Activated gamma-delta T cell treated with anti-CD3 and anti-CD28 coated beads, Interleukin-2, amount 50 U/mL, for 16 hours (primary cell): ENCODE results near the gene C12orf57.

Experiments
- DNase-seq: peaks from one replicate; pipeline ENCODE4 v3.0.0-alpha.2; 2020; ENCODE audit warnings: low read depth

Gene C12orf57

GRCh38 chr12:6917491-6918231 lies 26.2 kb upstream of the C12orf57 start:
- no peak for DNase-seq

GRCh38 chr12:6919588-6919987 lies 24.2 kb upstream of the C12orf57 start:
- no peak for DNase-seq

GRCh38 chr12:6921539-6921938 lies 22.3 kb upstream of the C12orf57 start:
- DNase-seq = no peak

- DNase-seq = no peak
Measured at GRCh38 chr12:6921996-6922946, 21.6 kb upstream of the C12orf57 start.

- no peak for DNase-seq
Measured at GRCh38 chr12:6923003-6923732, 20.7 kb upstream of the C12orf57 start.

- no peak for DNase-seq
Measured at GRCh38 chr12:6923851-6924250, 20.0 kb upstream of the C12orf57 start.

- DNase-seq = no peak
Measured at GRCh38 chr12:6925239-6925539, 18.6 kb upstream of the C12orf57 start.

- DNase-seq = no peak
Measured at GRCh38 chr12:6925540-6926279, 18.1 kb upstream of the C12orf57 start.

GRCh38 chr12:6927379-6928021 lies 16.3 kb upstream of the C12orf57 start, which contains the start of gene ATN1:
Gene ATN1, plus strand, starts transcription at chr12:6927959. Its CDS starts 6,043 bp downstream, at chr12:6934002.
- DNase-seq = no peak

GRCh38 chr12:6928022-6928702 lies 15.7 kb upstream of the C12orf57 start:
- DNase-seq = no peak

- no peak for DNase-seq
Measured at GRCh38 chr12:6928703-6929407, 15.0 kb upstream of the C12orf57 start.

- no peak for DNase-seq
Measured at GRCh38 chr12:6929466-6930452, 14.1 kb upstream of the C12orf57 start.

- DNase-seq = no peak
Measured at GRCh38 chr12:6932766-6933165, 11.1 kb upstream of the C12orf57 start.

- no peak for DNase-seq
Measured at GRCh38 chr12:6934110-6934509, 9.7 kb upstream of the C12orf57 start.

- DNase-seq = no peak
Measured at GRCh38 chr12:6935371-6936193, 8.2 kb upstream of the C12orf57 start.

GRCh38 chr12:6936194-6936635 lies 7.6 kb upstream of the C12orf57 start:
- no peak for DNase-seq

- no peak for DNase-seq
Measured at GRCh38 chr12:6936636-6937480, 7.0 kb upstream of the C12orf57 start.
